Parathyroid adenoma (tissue), 2 donors: ENCODE measurements around the gene WDR5.

ENCODE experiments used
- H2AFZ ChIP-seq: fragments of 300-600 bp; sonication (generic); one replicate; pipeline ENCODE4 v1.7.0; 2017; ENCODE audit warnings: antibody characterized with exemption, mild to moderate bottlenecking
- H3K27ac ChIP-seq: fragments of 300-600 bp; sonication (generic); one replicate; pipeline ENCODE4 v1.7.0; 2017
- H3K27me3 ChIP-seq: fragments of 300-600 bp; sonication (generic); one replicate; pipeline ENCODE4 v1.7.0; 2017; ENCODE audit warnings: low read length; ENCODE audit not compliant: control insufficient read depth, insufficient read depth
- H3K36me3 ChIP-seq: fragments of 300-600 bp; sonication (generic); one replicate; pipeline ENCODE4 v1.7.0; 2017; ENCODE audit warnings: low read length; ENCODE audit not compliant: control insufficient read depth, insufficient read depth
- H3K4me1 ChIP-seq: fragments of 300-600 bp; sonication (generic); one replicate; pipeline ENCODE4 v1.7.0; 2017; ENCODE audit warnings: control low read depth
- H3K4me2 ChIP-seq: fragments of 300-600 bp; sonication (generic); one replicate; pipeline ENCODE4 v1.7.0; 2017; ENCODE audit warnings: low read length
- H3K4me3 ChIP-seq: fragments of 300-600 bp; sonication (generic); one replicate; pipeline ENCODE4 v1.7.0; 2017; ENCODE audit warnings: low read depth, low read length
- H3K79me2 ChIP-seq: fragments of 300-600 bp; sonication (generic); one replicate; pipeline ENCODE4 v1.7.0; 2017; ENCODE audit warnings: control low read depth
- H3K9ac ChIP-seq: fragments of 300-600 bp; sonication (generic); one replicate; pipeline ENCODE4 v1.7.0; 2017; ENCODE audit warnings: mild to moderate bottlenecking
- H3K9me3 ChIP-seq: fragments of 300-600 bp; sonication (generic); one replicate; pipeline ENCODE4 v1.7.0; 2017; ENCODE audit warnings: low read length; ENCODE audit not compliant: control insufficient read depth
- CTCF ChIP-seq: fragments of 300-600 bp; sonication (generic); IDR thresholded peaks from one replicate; pipeline ENCODE4 v1.7.0; 2017; ENCODE audit warnings: antibody characterized with exemption, mild to moderate bottlenecking
- donor health status: primary hyperparathyroidism.

The WDR5 gene

GRCh38 chr9:134131471-134132207 lies 4.2 kb upstream of the WDR5 start:
- Histone ChIP-seq H3K4me2 (no peak overlapping the region), H3K27me3 (no peaks in the 10 kb centered on the region), H3K4me3 (no peak overlapping the region), H3K9me3 (no peaks in the 10 kb centered on the region), H3K79me2 (peaks cover 3% of the 10 kb centered on the region), H3K9ac (no peak overlapping the region), H3K4me1 (peaks cover 8% of the 10 kb centered on the region), H3K36me3 (no peaks in the 10 kb centered on the region), H2AFZ (peak overlapping the region; percentile 75), H3K27ac (no peak overlapping the region)
- TF ChIP-seq CTCF: no peak

- H3K36me3 ChIP-seq: no peaks in the 10 kb centered on the region
- H2AFZ ChIP-seq: no peak overlapping the region
- H3K4me3 ChIP-seq: no peak overlapping the region
- no peak for TF ChIP-seq CTCF
- peaks cover 8% of the 10 kb centered on the region for H3K4me1 ChIP-seq
- peaks cover 5% of the 10 kb centered on the region for H3K79me2 ChIP-seq
- H3K9ac ChIP-seq: no peak overlapping the region
- no peak overlapping the region for H3K4me2 ChIP-seq
- no peaks in the 10 kb centered on the region for H3K9me3 ChIP-seq
- no peaks in the 10 kb centered on the region for H3K27me3 ChIP-seq
- no peak overlapping the region for H3K27ac ChIP-seq
Observed at GRCh38 chr9:134132208-134132870, 3.5 kb upstream of the WDR5 start.

GRCh38 chr9:134134949-134135342 lies 936 bp upstream of the WDR5 start:
- Histone ChIP-seq H3K4me2 (peak overlapping the region; percentile 77), H3K4me3 (peak overlapping the region; percentile 85), H3K9ac (peak overlapping the region; percentile 67), H3K9me3 (no peaks in the 10 kb centered on the region), H3K36me3 (no peaks in the 10 kb centered on the region), H3K27me3 (no peaks in the 10 kb centered on the region), H3K4me1 (peaks cover 8% of the 10 kb centered on the region), H2AFZ (peak overlapping the region; percentile 91), H3K27ac (peak overlapping the region; percentile 91), H3K79me2 (peaks cover 7% of the 10 kb centered on the region)
- TF ChIP-seq CTCF: no peak

GRCh38 chr9:134136118-134136995 lies 475 bp downstream of the WDR5 start:
- H2AFZ ChIP-seq: no peak overlapping the region
- H3K27ac ChIP-seq: no peak overlapping the region
- peak overlapping the region; percentile 81 for H3K4me3 ChIP-seq
- H3K4me2 ChIP-seq: peak overlapping the region; percentile 98
- H3K9me3 ChIP-seq: no peaks in the 10 kb centered on the region
- no peak for TF ChIP-seq CTCF
- peak overlapping the region; percentile 46 for H3K9ac ChIP-seq
- no peaks in the 10 kb centered on the region for H3K36me3 ChIP-seq
- peaks cover 7% of the 10 kb centered on the region for H3K79me2 ChIP-seq
- no peaks in the 10 kb centered on the region for H3K27me3 ChIP-seq
- H3K4me1 ChIP-seq: peaks cover 3% of the 10 kb centered on the region
